HG02623 (cell line): ENCODE measurements around the gene EDARADD.
A peak's percentile ranks its signal among the peaks of the same experiment; 100 is the strongest.

Experiments
- ATAC-seq: cut with Tn5 transposase; IDR thresholded peaks from one replicate; pipeline ENCODE4 v1.9.1; 2021; ENCODE audit warnings: moderate library complexity; ENCODE audit not compliant: unreplicated experiment

Gene EDARADD

DNA sequence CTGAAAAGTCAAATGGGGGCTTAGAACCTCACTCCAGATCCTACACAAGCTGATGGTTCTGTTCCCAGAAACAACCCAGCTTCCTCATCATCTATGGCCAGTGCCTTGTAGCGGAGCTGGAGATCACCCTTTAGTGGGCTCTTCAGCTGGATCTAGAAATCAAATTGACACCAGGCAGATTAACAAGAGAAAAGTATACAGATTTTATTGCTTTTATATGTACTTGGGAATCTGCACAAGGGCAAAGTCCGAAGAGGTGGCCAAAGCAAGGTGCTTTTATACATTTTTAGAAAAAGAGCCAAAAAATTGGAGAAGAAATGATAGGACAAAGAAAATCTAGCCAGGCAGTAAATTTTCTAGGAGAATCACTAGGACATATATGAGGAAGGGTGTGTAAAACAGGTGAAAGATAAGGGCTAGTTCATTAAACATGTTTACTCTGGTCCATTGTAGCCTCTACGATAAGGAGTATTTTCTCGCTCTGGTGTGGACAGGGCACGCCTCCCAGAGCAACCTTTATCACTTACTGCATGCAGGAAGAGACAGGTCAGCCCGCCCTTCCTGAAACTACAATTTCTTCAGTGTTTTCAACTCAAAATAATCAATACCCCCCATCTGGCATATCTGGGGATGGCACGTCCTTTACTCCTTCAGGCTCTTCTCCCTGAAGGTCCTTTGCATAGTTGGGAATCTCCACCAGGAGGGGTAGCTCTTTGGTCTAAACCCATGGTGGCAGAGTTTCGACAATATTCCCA, 115.7 kb downstream of the EDARADD start:
- no peak for ATAC-seq

- ATAC-seq = no peak
Measured at GRCh38 chr1:236511735-236512418, 117.8 kb downstream of the EDARADD start.

DNA sequence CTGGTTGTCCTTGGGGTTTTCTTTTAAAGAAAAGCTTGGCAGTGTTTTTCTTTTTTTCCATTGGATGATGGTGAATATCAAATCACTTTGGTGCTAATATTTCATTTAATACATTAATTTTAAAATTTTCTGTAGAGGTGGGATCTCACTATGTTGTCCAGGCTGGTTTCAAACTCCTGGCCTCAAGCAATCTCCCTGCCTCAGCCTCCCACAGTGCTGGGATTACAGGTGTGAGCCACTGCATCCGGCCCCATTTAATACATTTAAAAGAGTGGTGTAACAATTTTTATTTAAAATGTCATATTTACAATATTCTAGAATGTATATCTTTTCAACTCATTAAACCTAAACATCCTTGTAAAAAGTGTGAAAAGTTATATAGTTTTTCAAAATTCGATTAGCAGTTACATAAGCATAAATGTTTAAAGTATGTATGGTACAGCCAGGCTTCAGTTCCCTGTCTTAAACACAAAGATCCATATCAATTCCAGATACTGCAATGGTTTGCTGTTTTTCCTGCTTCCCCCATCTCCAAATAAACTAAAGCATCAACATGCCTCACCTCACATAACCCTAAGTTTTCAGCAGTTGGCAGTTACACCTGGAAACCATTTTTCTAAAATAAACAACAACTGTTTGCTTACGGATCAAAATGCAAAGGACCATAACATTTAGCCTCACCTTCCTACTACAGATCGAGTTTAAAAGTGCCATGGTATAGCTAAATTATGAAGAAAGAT, 120.8 kb downstream of the EDARADD start:
- ATAC-seq = no peak

DNA sequence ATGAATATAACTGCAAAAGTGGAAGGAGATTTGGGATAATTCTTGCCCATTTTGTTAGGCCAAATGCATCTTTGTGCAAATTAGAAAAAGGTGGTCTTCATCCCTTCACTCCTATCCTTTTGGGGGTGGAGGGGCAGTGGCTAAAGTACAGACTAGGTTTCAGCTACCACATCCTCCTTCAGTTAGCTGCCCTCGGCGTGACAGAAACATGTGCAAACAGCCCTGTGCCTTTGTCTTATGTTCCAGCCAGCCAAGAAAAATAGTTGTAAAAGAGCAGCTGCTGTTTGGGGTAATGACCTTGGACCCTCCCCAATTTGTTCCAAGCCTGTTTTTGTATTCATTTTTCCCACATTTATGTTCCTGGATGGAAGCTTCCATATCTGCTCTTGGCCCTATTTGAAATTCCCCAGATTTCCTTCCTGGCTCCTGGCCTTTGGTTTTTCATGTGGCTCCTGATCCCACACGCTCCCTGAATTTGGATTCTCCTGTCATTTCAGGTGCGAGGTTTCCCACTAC, 121.4 kb downstream of the EDARADD start:
- no peak for ATAC-seq

DNA sequence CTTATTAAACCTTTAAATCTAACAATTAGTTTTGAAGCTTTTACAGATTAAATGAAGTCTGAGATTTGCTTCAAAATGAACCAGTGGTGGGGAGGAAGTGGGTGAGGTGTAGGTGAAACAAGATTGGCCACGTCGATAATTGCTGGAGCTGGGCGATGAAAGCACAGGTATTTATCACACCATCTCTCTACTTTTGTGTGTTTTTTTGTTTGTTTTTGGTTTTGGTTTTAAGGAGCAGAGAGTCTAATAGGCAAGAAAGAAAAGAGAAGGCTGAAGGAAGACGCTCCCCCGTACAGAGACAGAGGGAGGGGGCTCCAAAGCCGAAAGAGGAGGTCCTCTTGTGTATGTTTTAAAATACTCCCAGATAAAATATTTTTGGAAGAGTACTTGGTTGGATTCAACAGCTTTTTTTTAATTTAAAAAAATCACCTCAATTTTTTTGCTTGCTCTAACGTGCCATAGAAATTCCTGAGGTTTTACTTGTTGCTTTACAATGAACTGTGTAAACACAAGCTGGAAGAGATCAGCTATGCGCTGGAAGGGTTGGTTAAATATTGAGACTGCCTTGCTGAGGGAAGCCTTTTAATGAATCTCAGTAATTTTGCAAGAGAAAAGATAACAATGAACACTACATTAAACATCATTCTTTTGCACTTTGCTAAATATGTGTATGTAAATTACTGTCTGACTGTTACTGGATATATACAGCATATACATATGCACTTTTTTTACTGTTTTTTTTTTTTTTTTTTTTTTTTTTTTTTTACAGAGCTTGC, 123.0 kb downstream of the EDARADD start:
- no peak for ATAC-seq

DNA sequence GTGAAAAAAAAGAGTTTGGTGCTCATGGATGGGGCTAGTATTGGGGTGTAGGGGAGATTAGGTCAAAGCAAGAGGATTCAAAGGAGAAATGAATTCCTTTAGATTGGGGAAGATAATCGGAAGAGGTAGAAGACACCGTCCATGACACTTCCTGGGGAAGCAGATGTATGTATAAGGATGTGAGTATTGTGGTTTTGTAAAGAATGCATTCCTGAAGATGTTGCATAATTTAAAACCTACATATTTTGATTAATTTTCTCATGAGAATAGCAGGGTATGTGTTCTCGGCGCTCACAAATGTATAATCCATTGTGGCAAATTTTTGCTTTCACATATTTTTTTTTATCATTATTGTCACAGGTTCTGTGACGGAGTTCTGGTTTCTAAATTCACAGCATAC, 124.2 kb downstream of the EDARADD start:
- ATAC-seq = no peak

- ATAC-seq = no peak
Measured at GRCh38 chr1:236520445-236521005, 126.4 kb downstream of the EDARADD start.

GRCh38 chr1:236522937-236523703, 129.0 kb downstream of the EDARADD start:
- no peak for ATAC-seq

DNA sequence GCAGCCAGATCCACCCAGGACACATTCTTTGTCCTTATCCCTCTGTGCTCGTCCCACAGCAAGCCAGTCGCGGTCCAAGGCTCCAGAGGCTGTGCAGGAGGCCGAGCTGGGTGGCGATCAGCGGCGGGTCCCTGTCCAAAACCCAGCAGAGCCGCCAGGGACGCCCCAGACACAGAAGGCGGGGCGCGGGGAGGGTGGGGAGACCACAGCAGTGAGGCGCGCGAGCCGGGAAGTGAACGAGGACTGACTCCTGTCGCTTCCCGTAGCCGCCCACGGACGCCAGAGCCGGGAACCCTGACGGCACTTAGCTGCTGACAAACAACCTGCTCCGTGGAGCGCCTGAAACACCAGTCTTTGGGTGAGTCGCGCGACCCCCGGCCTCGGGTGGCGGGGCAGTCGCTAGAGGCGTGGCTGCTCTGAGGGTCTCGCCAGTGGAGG, 129.6 kb downstream of the EDARADD start, which contains the start of gene LGALS8:
LGALS8 (plus strand) TSS at position 279 of the 438 bp plus-strand sequence. CDS start 2,089 bp downstream, outside the sequence.
- ATAC-seq = peak; percentile 49

DNA sequence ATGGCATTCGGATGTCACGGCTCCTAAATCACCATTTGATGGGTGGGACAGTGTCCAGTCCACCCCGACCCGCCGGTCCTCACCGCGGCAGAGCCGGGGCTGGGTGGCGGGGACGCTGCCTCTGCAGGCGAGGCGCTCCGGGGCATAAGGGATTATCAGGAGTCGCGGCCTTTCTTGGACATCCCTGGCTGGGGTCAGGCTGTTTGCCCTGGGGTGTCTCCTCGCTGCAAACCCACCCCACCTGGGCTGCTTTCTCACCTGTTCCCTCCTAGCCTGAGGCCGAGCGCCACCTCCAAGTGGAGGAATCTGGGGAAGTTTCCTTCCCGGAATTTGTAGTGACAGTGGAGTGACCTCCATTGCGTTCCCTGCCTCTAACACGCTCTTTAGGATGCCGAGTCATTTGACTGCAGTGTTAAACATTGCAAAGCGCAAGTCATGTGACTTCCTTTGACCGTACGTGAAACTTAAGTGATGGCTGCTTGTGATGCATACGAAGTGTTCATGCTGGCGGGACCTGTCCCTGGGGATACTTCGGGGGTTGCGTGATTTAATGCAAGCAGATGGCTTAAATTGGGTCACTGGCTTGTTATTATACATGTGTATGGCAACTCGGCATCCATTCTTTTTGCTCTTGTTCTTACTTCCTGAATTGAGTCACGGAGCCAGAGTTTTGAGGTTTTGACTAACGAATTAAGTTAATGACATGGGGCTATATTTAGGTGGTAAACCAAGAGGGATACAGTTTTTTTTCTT, 130.2 kb downstream of the EDARADD start:
- peak; percentile 86 for ATAC-seq

DNA sequence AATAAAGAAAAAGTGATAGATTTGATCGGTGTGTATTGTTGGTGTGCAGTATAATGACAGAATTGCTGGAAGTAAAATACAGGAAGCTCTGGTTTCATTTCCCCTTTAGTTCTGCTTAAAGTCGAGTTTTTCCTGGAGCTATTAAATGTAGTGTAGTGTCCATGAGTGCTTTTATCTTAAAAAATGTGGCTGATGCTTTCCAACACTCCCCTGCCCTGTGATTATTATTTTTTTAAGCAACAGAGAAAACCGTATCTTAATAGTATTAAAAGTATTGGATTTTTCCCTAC, 130.8 kb downstream of the EDARADD start:
- ATAC-seq = no peak

DNA sequence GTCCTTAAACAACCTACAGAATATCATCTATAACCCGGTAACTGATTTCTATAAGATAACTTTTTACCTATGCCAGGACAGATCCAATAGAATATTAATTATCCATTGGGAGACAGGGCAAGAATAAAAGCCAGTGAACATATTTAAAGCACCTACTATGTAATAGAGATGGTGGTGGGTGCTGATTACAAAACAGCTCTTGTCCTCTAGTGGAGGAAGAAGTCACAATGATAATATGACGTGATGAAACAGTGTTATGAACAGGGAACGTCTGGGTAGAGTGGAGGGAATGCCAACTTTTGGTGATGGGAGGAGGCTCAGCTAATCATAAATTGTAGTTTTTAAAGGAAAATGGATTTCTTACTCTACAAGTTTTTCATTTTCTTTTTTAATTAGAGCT, 132.0 kb downstream of the EDARADD start:
- ATAC-seq = no peak

DNA sequence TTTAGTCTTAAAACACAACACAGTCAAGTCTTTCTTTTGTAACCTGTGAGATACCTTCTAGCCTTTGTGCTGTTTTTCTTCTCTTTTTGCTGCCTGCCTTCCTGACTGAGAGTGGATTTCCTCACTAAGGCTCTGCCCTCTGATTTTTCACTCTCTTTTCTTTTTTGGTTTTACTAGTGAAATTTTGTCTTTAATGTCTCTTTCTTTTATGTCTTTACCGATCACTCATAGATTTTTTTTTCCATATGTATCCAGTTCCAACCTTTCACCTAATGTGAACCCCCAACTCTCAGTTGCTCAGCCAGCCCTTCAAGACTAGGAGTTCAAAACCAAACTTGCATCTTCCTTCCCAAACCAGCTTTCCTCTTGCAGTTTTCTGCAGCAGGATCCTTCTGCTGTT, 136.2 kb downstream of the EDARADD start:
- ATAC-seq = no peak

GRCh38 chr1:236530959-236531358, 136.9 kb downstream of the EDARADD start:
- ATAC-seq = no peak

- no peak for ATAC-seq
Measured at GRCh38 chr1:236532850-236533249, 138.8 kb downstream of the EDARADD start.

DNA sequence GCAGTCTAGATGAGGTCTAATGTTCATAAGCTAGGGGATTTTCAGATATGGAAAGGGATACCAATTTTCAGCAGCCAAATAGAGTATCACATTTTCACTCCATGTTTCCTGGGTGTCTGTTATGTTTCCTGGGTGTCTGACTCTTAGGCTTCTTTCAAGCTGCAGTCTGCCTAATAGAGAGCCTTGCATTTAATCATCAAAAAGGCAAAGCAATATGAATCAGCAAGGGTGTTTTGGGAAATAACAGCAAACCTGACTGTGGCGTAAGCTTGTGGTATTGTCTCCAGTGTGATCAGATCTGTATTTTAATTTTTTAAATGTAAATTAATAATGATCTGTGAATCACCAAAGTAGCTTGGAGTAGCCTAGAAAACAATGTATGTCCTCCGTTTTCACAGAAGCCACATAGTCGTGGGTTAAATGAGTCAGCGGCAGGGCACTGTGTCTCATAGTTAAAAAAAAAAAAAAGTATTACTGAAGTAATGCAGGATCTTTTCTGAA, 140.1 kb downstream of the EDARADD start:
- no peak for ATAC-seq
